BLaER1 treated with 17β-estradiol and CSF1 and Interleukin-3, amounts not matched to agents 10 nM and 100 nM (cell line): Measurements from ENCODE around the gene CSRP1.
"Not testable (repeated sequence)": the region's sequence is repeated elsewhere in the genome, so short reads cannot be mapped to it uniquely, and the experiment has no call there.

Experiments
- H3K27ac ChIP-seq, 11 experiments: shearing (Covaris generic); formaldehyde crosslinking; 2 replicates each; pipeline ENCODE4 v1.8.1; 2022
- H3K27me3 ChIP-seq, 11 experiments: shearing (Covaris generic); formaldehyde crosslinking; 2 replicates each; pipeline ENCODE4 v1.8.1; 2022
- H3K36me3 ChIP-seq, 11 experiments: shearing (Covaris generic); formaldehyde crosslinking; 2 replicates each; pipeline ENCODE4 v1.8.1; 2022
- H3K4me1 ChIP-seq, 10 experiments: shearing (Covaris generic); formaldehyde crosslinking; 2 replicates each; pipeline ENCODE4 v1.8.1; 2022
- H3K4me2 ChIP-seq, 11 experiments: shearing (Covaris generic); formaldehyde crosslinking; 2 replicates each; pipeline ENCODE4 v1.8.1; 2022
- H3K4me3 ChIP-seq, 10 experiments: shearing (Covaris generic); formaldehyde crosslinking; 2 replicates each; pipeline ENCODE4 v1.8.1; 2022
- H3K9ac ChIP-seq, 11 experiments: shearing (Covaris generic); formaldehyde crosslinking; 2 replicates each; pipeline ENCODE4 v1.8.1; 2022
- H3K9me3 ChIP-seq, 11 experiments: shearing (Covaris generic); formaldehyde crosslinking; replicated peaks in 1 of 11; 2 replicates each; pipeline ENCODE4 v1.8.1; 2022
- H4K20me1 ChIP-seq, 11 experiments: shearing (Covaris generic); formaldehyde crosslinking; 2 replicates each; pipeline ENCODE4 v1.8.1; 2022
- Cebpa-rat ChIP-seq, 11 experiments: shearing (Covaris generic); IDR thresholded peaks; 2 replicates each; pipeline ENCODE4 v1.8.1; 2022

CSRP1 gene

GRCh38 chr1:201551096-201551495 lies 44.2 kb upstream of the CSRP1 start:
- peaks cover 0 to 47% (median 6%) of the 10 kb centered on the region in 11 experiments; a peak in 8 of 22 replicates for H3K36me3 ChIP-seq
- H3K9ac ChIP-seq: peak overlapping the region in 4 of 11 experiments; percentile 7 to 56 (median 42); a peak in 6 of 22 replicates
- H3K4me3 ChIP-seq: peak overlapping the region in 1 of 10 experiments; percentile 10; a peak in 1 of 20 replicates
- H3K27ac ChIP-seq: peak overlapping the region in 6 of 11 experiments; percentile 51 to 81 (median 65); a peak in 14 of 22 replicates
- peak overlapping the region in 9 of 11 experiments; percentile 25 to 89 (median 79); a peak in 17 of 22 replicates for H3K4me2 ChIP-seq
- no peaks in the 10 kb centered on the region for H3K9me3 ChIP-seq
- TF ChIP-seq Cebpa-rat (IDR thresholded peaks at IDR 0.05): peak in 2 of 11 experiments; percentile 32 to 43; a peak in 2 of 22 replicates
- H3K27me3 ChIP-seq: no peaks in the 10 kb centered on the region
- peaks cover 41 to 100% (median 80%) of the 10 kb centered on the region in 10 experiments for H3K4me1 ChIP-seq
- H4K20me1 ChIP-seq: peaks cover 0 to 100% (median 37%) of the 10 kb centered on the region in 11 experiments; a peak in 16 of 22 replicates

- H3K4me1 ChIP-seq: peaks cover 41 to 100% (median 80%) of the 10 kb centered on the region in 10 experiments
- H3K27ac ChIP-seq, H3K9ac ChIP-seq, H3K27me3 ChIP-seq, H3K9me3 ChIP-seq, H3K4me3 ChIP-seq: not testable (repeated sequence)
- H3K36me3 ChIP-seq: peaks cover 0 to 50% (median 5%) of the 10 kb centered on the region in 11 experiments; a peak in 8 of 22 replicates
- peaks cover 0 to 100% (median 21%) of the 10 kb centered on the region in 11 experiments; a peak in 14 of 22 replicates for H4K20me1 ChIP-seq
- peak overlapping the region in 2 of 11 experiments; percentile 31 to 35; a peak in 3 of 22 replicates for H3K4me2 ChIP-seq
These were observed 42.6 kb upstream of the CSRP1 start for GRCh38 chr1:201549522-201549921.

- H3K27me3 ChIP-seq: 0 out of 22 replicates have a peak, but pooled peaks cover 0 to 2% (median 0%) of the 10 kb centered on the region in 11 experiments
- no peak for TF ChIP-seq Cebpa-rat (IDR thresholded peaks at IDR 0.05)
- H3K9ac ChIP-seq: peak overlapping the region in 6 of 11 experiments; percentile 5 to 50 (median 22); a peak in 2 of 22 replicates
- H3K4me1 ChIP-seq: peaks cover 54 to 100% (median 80%) of the 10 kb centered on the region in 10 experiments
- peak overlapping the region in 10 of 11 experiments; percentile 7 to 94 (median 33); a peak in 14 of 22 replicates for H3K27ac ChIP-seq
- peaks cover 0 to 72% (median 4%) of the 10 kb centered on the region in 11 experiments; a peak in 13 of 22 replicates for H4K20me1 ChIP-seq
- H3K9me3 ChIP-seq: peaks cover 0 to 4% (median 0%) of the 10 kb centered on the region in 11 experiments; a peak in 3 of 22 replicates
- peak overlapping the region; percentile 58 to 98 (median 94) for H3K4me2 ChIP-seq
- H3K36me3 ChIP-seq: peaks cover 0 to 48% (median 4%) of the 10 kb centered on the region in 11 experiments; a peak in 6 of 22 replicates
- H3K4me3 ChIP-seq: no peak overlapping the region; a peak in 1 of 20 replicates
These were observed 39.0 kb upstream of the CSRP1 start for GRCh38 chr1:201545851-201546492.

- peaks cover 61 to 95% (median 76%) of the 10 kb centered on the region in 10 experiments for H3K4me1 ChIP-seq
- H3K27ac ChIP-seq: peak overlapping the region in 6 of 11 experiments; percentile 43 to 94 (median 68); a peak in 5 of 22 replicates
These were observed 37.8 kb upstream of the CSRP1 start for GRCh38 chr1:201544710-201545109.

GRCh38 chr1:201543871-201544642 lies 37.1 kb upstream of the CSRP1 start:
- H3K27me3 ChIP-seq: peaks cover 0 to 21% (median 11%) of the 10 kb centered on the region in 11 experiments; a peak in 13 of 22 replicates
- H3K4me3 ChIP-seq: peak overlapping the region in 6 of 10 experiments; percentile 0 to 59 (median 38); a peak in 9 of 20 replicates
- peaks cover 0 to 4% (median 0%) of the 10 kb centered on the region in 11 experiments; a peak in 3 of 22 replicates for H3K9me3 ChIP-seq
- peak overlapping the region in 10 of 11 experiments; percentile 10 to 94 (median 68); a peak in 17 of 22 replicates for H3K27ac ChIP-seq
- H3K4me2 ChIP-seq: peak overlapping the region; percentile 39 to 98 (median 94)
- peaks cover 61 to 89% (median 74%) of the 10 kb centered on the region in 10 experiments for H3K4me1 ChIP-seq
- peak in 3 of 11 experiments; percentile 3 to 15 (median 8); a peak in 1 of 22 replicates for TF ChIP-seq Cebpa-rat (IDR thresholded peaks at IDR 0.05)
- peaks cover 0 to 38% (median 0%) of the 10 kb centered on the region in 11 experiments; a peak in 3 of 22 replicates for H3K36me3 ChIP-seq
- H4K20me1 ChIP-seq: peaks cover 0 to 53% (median 4%) of the 10 kb centered on the region in 11 experiments; a peak in 10 of 22 replicates
- peak overlapping the region in 6 of 11 experiments; percentile 1 to 44 (median 14); a peak in 6 of 22 replicates for H3K9ac ChIP-seq

More at GRCh38 chr1:201544710-201545109, 37.8 kb upstream of the CSRP1 start:
- H4K20me1 ChIP-seq: peaks cover 0 to 60% (median 4%) of the 10 kb centered on the region in 11 experiments; a peak in 10 of 22 replicates
- H3K4me2 ChIP-seq: peak overlapping the region; percentile 63 to 98 (median 94); a peak in 21 of 22 replicates
- TF ChIP-seq Cebpa-rat (IDR thresholded peaks at IDR 0.05): no peak; a peak in 1 of 22 replicates
- peaks cover 0 to 14% (median 4%) of the 10 kb centered on the region in 11 experiments; a peak in 13 of 22 replicates for H3K27me3 ChIP-seq
- H3K4me3 ChIP-seq: peak overlapping the region in 3 of 10 experiments; percentile 36 to 59 (median 40); a peak in 3 of 20 replicates
- no peak overlapping the region for H3K9ac ChIP-seq
- peaks cover 0 to 4% (median 0%) of the 10 kb centered on the region in 11 experiments; a peak in 3 of 22 replicates for H3K9me3 ChIP-seq
- H3K36me3 ChIP-seq: peaks cover 0 to 40% (median 0%) of the 10 kb centered on the region in 11 experiments; a peak in 4 of 22 replicates

- TF ChIP-seq Cebpa-rat (IDR thresholded peaks at IDR 0.05): peak in 2 of 11 experiments; percentile 32; a peak in 1 of 22 replicates
- peak overlapping the region; percentile 57 to 94 (median 88); a peak in 21 of 22 replicates for H3K27ac ChIP-seq
These were observed 35.5 kb upstream of the CSRP1 start for GRCh38 chr1:201542309-201543035.

More at GRCh38 chr1:201542309-201543035, 35.5 kb upstream of the CSRP1 start:
- peak overlapping the region; percentile 88 to 98 (median 95) for H3K4me2 ChIP-seq
- peaks cover 0 to 4% (median 0%) of the 10 kb centered on the region in 11 experiments; a peak in 3 of 22 replicates for H3K9me3 ChIP-seq
- H3K36me3 ChIP-seq: peaks cover 0 to 29% (median 0%) of the 10 kb centered on the region in 11 experiments; a peak in 2 of 22 replicates
- peaks cover 73 to 86% (median 80%) of the 10 kb centered on the region in 10 experiments for H3K4me1 ChIP-seq
- H3K9ac ChIP-seq: peak overlapping the region; percentile 79 to 93 (median 89); a peak in 21 of 22 replicates
- peaks cover 0 to 37% (median 4%) of the 10 kb centered on the region in 11 experiments; a peak in 9 of 22 replicates for H4K20me1 ChIP-seq
- peaks cover 0 to 37% (median 20%) of the 10 kb centered on the region in 11 experiments; a peak in 14 of 22 replicates for H3K27me3 ChIP-seq
- H3K4me3 ChIP-seq: peak overlapping the region; percentile 24 to 94 (median 86); a peak in 18 of 20 replicates
